Astrocyte of the cerebellum (primary cell): Measurements from ENCODE around the gene TRAF3.
"Not testable (repeated sequence)": the region's sequence is repeated elsewhere in the genome, so short reads cannot be mapped to it uniquely, and the experiment has no call there.

Experiments used
- DNase-seq: peaks from one replicate; pipeline ENCODE4 v3.0.0-alpha.2; 2011; ENCODE audit warnings: low read depth
- H3K4me3 ChIP-seq: 2 replicates; pipeline ENCODE4 v1.5.1; 2011; ENCODE audit warnings: mild to moderate bottlenecking, low read depth, low read length, moderate library complexity
- in situ Hi-C: cut with HindIII; loops from 2 replicates; pipeline ENCODE4 v1.10.0; 2017; ENCODE audit warnings: low sequenced_read_pairs
- TF ChIP-seq, protein P1 (sequence below): IDR thresholded peaks from 2 replicates; pipeline ENCODE4 v1.5.1; 2012; ENCODE audit warnings: low read length, low read depth, moderate library complexity, mild to moderate bottlenecking; ENCODE audit errors: missing control alignments

Gene TRAF3

DNA sequence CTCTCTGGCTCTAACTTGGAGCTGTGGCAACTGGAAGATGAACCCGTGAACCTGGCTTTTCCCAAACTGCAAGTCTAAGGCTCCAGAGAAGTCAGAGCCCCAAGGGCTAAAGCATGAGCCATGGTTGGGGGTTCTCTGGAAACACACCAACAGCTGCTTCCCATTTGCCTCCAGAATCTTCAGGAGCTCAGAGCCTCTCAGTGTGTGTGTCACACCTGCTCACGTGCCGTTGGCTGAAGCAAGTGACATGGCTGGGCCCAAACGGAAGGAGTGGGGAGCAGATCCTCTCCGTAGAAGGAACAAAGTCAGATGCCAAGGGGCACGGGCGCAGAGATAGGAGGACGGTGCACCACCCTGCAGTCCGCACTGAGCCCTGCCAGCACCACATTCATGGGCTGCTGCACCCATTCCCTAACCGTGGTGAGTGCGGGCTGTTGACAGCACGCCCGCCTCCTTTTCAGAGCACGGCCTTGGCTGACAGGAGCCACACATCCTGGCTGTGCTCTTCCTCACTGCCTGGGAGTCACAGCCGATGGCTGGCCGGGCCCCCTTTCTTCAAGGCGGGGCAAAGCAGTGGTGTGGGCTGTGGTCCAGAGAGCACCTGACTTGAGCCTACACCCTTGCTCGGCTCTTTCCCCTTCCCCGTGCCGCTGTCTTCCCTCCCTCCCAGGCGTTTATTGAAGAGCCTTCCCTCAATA, 16.6 kb upstream of the TRAF3 start:
- TF ChIP-seq, protein P1, sequence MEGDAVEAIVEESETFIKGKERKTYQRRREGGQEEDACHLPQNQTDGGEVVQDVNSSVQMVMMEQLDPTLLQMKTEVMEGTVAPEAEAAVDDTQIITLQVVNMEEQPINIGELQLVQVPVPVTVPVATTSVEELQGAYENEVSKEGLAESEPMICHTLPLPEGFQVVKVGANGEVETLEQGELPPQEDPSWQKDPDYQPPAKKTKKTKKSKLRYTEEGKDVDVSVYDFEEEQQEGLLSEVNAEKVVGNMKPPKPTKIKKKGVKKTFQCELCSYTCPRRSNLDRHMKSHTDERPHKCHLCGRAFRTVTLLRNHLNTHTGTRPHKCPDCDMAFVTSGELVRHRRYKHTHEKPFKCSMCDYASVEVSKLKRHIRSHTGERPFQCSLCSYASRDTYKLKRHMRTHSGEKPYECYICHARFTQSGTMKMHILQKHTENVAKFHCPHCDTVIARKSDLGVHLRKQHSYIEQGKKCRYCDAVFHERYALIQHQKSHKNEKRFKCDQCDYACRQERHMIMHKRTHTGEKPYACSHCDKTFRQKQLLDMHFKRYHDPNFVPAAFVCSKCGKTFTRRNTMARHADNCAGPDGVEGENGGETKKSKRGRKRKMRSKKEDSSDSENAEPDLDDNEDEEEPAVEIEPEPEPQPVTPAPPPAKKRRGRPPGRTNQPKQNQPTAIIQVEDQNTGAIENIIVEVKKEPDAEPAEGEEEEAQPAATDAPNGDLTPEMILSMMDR: no peak
- H3K4me3 ChIP-seq: no peak overlapping the region
- DNase-seq: no peak
- in situ Hi-C loops: no loop called here

DNA sequence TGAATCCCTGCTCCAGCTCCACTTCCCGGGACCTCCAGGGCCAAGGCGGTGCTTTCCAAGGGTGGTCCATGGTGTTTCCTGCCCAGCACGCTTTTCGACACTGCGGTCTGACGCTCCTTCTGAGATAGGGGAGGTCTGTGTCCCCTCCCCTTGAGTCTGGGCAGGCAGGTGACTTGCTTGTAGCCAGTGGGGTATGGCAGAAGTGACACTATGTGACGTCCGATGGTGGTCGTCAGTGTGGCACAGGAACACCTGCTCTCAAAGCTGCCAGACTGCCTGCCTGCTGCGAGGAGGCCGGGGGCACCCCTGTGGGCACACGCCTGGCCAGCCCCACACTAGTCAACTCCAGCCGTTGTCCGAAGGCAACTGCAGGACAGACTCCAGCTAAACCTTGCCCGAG, 16.0 kb upstream of the TRAF3 start:
- TF ChIP-seq, protein P1: no peak

DNA sequence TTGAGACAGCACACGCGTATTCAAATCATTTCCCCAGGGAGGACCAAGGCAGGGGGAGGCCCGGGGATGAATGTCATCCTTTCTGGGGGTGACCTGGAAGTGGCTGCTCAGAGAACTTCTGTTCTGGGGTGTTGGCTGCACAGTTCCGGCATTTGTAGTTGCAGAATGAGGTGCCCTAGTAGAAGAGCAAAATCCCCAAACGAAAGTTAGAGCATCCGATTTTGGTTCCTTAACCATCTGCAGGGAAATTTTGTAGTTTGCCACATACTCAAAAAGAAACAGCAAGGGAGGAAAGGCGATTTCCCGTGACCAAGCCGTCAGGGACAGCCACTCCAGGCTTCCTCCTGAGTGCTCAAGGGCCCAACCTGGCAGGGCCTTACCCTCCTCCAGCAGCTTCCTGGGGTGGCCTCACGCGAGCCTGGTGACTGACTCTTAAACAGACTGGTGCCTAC, 13.0 kb upstream of the TRAF3 start:
- in situ Hi-C loops: no loop called here
- H3K4me3 ChIP-seq: no peak overlapping the region
- TF ChIP-seq, protein P1: no peak
- DNase-seq: no peak

More for the DNA sequence above, 16.0 kb upstream of the TRAF3 start:
- H3K4me3 ChIP-seq: no peak overlapping the region
- in situ Hi-C loops: no loop called here
- DNase-seq: no peak

DNA sequence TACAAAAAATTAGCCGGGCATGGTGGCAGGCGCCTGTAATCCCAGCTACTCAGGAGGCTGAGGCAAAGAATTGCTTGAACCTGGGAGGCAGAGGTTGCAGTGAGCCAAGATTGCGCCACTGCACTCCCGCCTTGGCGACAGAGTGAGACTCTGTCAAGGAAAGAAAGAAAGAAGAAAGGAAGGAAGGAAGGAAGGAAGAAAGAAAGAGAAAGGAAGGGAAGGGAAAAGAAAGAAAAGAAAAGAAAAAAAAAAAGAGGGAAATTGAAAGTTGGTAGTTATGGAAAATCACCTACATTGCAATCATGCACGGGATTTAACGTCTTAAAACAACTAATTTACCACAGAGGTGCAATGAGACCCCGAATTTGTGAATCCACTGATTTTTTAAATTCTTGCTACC, 11.5 kb upstream of the TRAF3 start:
- H3K4me3 ChIP-seq, DNase-seq, in situ Hi-C loops: not testable (repeated sequence)

DNA sequence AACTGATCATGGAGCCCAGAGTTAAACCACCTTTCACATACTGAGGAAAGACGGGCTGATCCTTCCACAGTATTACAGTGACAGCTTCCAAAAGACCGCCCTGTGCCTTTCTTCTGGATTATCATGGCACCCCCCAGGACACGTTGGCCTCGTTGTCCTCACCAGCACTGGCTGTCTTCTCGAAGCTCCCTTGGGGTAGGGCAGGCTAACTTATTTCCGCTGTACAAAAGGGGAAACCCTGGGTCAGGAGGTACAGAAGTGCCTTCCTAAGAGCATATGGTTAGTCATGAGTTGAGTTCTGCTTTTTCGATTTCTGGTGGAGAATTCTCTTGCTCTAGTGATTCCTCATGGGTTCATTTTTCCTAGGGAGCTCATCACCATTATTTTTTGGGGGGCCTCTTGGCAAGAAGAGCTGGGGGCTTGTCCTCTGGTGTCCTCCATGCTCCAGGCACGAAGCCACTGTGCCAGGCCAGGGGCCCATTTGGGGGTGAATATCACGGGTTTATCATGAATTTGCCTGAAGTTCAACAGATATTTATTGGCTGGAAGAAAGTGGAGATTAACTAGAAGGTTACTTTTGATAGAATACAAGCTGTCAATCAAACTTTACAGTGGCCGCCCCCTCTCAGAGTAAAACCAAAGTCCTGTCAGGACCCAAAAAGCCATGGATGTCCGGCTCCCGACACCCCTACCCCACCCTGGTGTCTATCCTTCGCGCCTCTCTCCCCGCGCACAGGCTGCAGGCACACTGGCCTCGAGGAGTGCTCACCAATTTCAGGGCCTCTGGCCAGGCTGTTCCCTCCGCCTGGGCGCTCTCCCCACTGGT, 8.8 kb upstream of the TRAF3 start:
- TF ChIP-seq, protein P1: no peak
- DNase-seq: no peak
- in situ Hi-C loops: no loop called here
- no peak overlapping the region for H3K4me3 ChIP-seq

DNA sequence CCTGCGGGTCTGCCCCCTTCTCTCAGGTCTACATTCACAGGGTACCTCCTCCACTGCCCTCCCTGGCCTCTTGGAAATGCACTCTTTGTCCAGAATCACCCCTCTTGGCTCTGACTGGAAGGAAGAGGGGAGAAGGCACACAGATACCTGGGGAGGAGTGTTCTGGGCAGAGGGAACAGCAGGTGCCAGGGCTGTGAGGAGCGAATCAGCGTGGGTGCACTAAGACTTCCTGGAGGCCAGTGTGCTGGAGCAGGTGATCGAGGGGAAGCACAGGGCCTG, 8.3 kb upstream of the TRAF3 start:
- in situ Hi-C loops: no loop called here
- no peak for DNase-seq
- no peak overlapping the region for H3K4me3 ChIP-seq
- TF ChIP-seq, protein P1: no peak
